Neutrophil (primary cell): ENCODE results near the gene SLC14A1.

ENCODE experiments used
- H3K27ac ChIP-seq: fragments of 200-600 bp; sonication (generic); 2 replicates; pipeline ENCODE4 v1.5.1; 2016; ENCODE audit warnings: mild to moderate bottlenecking, moderate library complexity
- H3K27me3 ChIP-seq: fragments of 200-600 bp; sonication (generic); 2 replicates; pipeline ENCODE4 v1.6.0; 2016; ENCODE audit warnings: mild to moderate bottlenecking
- H3K36me3 ChIP-seq: fragments of 200-600 bp; sonication (generic); 2 replicates; pipeline ENCODE4 v1.5.1; 2017
- H3K4me1 ChIP-seq, 2 experiments: fragments of 200-600 bp in 1 of 2; sonication (generic) in 1 of 2; 1 replicate in 1 of 2; 2 replicates in 1 of 2; pipeline versions ENCODE4 v1.5.1 to v1.6.1; 2013 to 2016; ENCODE audit warnings: low read depth in 1 of 2, low read length in 1 of 2, mild to moderate bottlenecking in 1 of 2, moderate library complexity in 1 of 2; ENCODE audit not compliant: control insufficient read depth in 1 of 2, insufficient read depth in 1 of 2
- H3K4me3 ChIP-seq, 2 experiments: fragments of 200-600 bp in 1 of 2; sonication (generic) in 1 of 2; 1 replicate in 1 of 2; 2 replicates in 1 of 2; pipeline ENCODE4 v1.5.1; 2013 to 2016; ENCODE audit warnings: low read depth in 1 of 2, low read length in 1 of 2, mild to moderate bottlenecking in 1 of 2, moderate library complexity in 1 of 2
- H3K9me3 ChIP-seq: fragments of 200-600 bp; sonication (generic); 2 replicates; pipeline ENCODE4 v1.5.1; 2016
- CTCF ChIP-seq: fragments of 200-600 bp; sonication (generic); IDR thresholded peaks from 2 replicates; pipeline ENCODE4 v1.5.1; 2016; ENCODE audit warnings: antibody characterized with exemption

The SLC14A1 gene

DNA sequence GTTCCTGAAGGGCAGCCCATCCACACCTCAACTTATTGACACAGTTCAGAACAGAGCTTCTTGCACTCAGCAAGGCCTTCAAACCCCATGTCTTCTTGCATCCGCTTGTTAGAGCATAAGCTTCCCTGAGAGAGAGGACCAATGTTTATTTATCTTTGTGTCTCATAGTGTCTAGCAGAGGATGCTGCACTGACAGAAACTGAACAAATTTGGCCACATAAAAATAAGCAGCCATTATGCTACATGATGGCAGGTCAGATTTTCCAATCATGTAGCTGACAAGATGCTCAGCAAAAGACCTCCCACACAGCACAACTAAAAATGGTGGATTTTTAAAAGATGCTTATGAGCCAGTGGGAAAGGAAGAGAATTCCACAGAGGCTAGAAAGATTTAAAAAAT lies 63.4 kb downstream of the SLC14A1 start:
- Histone ChIP-seq H3K9me3 (no peaks in the 10 kb centered on the region), H3K27me3 (no peaks in the 10 kb centered on the region), H3K4me3 (no peak overlapping the region), H3K4me1 (no peaks in the 10 kb centered on the region), H3K27ac (no peak overlapping the region), H3K36me3 (no peaks in the 10 kb centered on the region)
- TF ChIP-seq CTCF: no peak

GRCh38 chr18:45788861-45789260 lies 64.9 kb downstream of the SLC14A1 start:
- H3K4me1 ChIP-seq: no peaks in the 10 kb centered on the region
- H3K27ac ChIP-seq: no peak overlapping the region

GRCh38 chr18:45792506-45793263 lies 68.7 kb downstream of the SLC14A1 start:
- TF ChIP-seq CTCF: no peak
- no peaks in the 10 kb centered on the region for H3K27me3 ChIP-seq
- no peaks in the 10 kb centered on the region for H3K9me3 ChIP-seq
- no peak overlapping the region for H3K4me3 ChIP-seq
- no peaks in the 10 kb centered on the region for H3K36me3 ChIP-seq
- no peak overlapping the region for H3K27ac ChIP-seq
- H3K4me1 ChIP-seq: no peaks in the 10 kb centered on the region

More at GRCh38 chr18:45788861-45789260, 64.9 kb downstream of the SLC14A1 start:
- no peak for TF ChIP-seq CTCF
- no peaks in the 10 kb centered on the region for H3K36me3 ChIP-seq
- no peaks in the 10 kb centered on the region for H3K9me3 ChIP-seq
- no peaks in the 10 kb centered on the region for H3K27me3 ChIP-seq
- H3K4me3 ChIP-seq: no peak overlapping the region

- no peaks in the 10 kb centered on the region for H3K27me3 ChIP-seq
- H3K4me3 ChIP-seq: no peak overlapping the region
- H3K4me1 ChIP-seq: no peaks in the 10 kb centered on the region
- H3K36me3 ChIP-seq: no peaks in the 10 kb centered on the region
- H3K27ac ChIP-seq: no peak overlapping the region
- no peak for TF ChIP-seq CTCF
- H3K9me3 ChIP-seq: no peaks in the 10 kb centered on the region
These were observed 69.4 kb downstream of the SLC14A1 start for GRCh38 chr18:45793264-45793965.

DNA sequence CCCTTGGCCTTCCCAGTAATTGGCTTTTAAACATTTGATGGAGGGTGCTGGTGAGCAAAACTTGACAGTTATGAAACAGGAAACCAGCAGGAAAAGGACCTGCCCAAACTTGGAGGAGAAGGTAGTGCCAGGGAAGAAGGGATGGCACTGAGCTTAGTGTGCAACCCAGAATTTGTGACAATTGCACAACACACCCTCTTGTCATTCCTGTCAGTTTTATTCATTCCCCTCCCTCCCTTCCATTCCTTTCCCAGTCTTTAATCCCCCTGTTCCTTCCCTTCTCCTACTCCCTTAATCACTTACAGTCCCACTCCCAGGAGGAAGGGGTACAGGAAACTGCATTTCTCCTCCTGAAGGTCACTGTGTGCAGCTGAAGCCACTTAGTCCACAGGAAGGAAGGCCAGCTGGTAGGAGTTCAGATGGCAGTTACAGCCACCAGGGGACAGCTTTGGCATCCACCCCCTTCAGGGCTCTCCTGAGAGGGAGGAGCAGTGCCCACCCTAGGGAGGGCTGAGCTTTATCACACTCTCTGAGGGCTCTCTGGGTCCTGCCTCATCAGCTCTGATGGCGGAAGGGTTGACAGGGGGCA lies 77.5 kb downstream of the SLC14A1 start:
- H3K27ac ChIP-seq: no peak overlapping the region
- TF ChIP-seq CTCF: no peak

More for the DNA sequence above, 77.5 kb downstream of the SLC14A1 start:
- H3K27me3 ChIP-seq: no peaks in the 10 kb centered on the region
- H3K4me3 ChIP-seq: no peak overlapping the region
- H3K9me3 ChIP-seq: no peaks in the 10 kb centered on the region
- peaks cover 5% of the 10 kb centered on the region in 2 experiments for H3K4me1 ChIP-seq
- no peaks in the 10 kb centered on the region for H3K36me3 ChIP-seq
